ENCODE data around the gene TMEM200C.
A peak's percentile ranks its signal among the peaks of the same experiment; 100 is the strongest.
"Not testable (repeated sequence)": the region's sequence is repeated elsewhere in the genome, so short reads cannot be mapped to it uniquely, and the experiment has no call there.

The TMEM200C gene

GRCh38 chr18:5891184-5891853 lies 4.0 kb downstream of the TMEM200C start:
- no peak for DNase-seq

DNA sequence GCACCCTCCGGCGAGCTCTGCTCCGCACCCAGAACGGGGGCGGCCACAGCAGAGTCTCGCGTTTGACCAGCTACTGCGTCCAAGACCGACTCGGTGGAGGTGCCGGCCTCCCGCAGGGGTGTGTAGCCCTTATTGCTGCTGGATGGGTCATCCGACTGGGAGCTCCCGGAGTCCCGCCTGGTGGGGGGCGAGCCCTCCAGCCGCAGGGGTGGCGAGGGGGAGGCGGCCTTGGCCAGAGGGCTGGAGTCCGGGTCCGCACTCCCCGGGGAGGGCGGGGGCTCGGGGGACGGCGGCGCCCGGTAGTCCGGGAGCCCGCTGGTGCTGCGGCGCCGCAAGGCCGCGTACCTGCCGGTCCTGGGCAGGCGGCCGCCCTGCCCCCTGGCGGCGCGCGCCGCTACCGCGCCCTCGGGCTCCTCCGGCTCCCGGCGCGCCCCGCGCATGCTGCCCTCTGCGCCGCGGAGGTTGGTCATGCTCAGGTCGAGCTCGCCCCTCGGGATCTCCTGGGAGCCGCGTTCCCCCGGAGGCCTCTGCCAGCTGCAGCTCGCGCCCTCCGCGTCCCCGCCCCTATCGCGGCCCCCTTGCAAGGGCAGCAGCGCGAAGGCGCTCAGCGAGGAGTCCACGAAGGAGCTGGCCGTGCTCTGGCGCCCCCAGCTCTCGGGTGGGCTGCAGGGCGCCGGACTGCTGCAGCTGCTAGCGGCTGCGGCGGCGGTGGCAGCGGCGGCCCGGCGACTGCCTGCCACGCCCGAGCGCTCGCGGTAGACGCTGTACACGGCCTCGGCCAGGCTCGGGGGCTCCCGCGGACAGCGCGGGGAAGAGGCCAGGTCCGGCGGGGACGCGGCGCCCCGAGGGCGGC lies 4.8 kb downstream of the TMEM200C start:
- DNase-seq = no peak

DNA sequence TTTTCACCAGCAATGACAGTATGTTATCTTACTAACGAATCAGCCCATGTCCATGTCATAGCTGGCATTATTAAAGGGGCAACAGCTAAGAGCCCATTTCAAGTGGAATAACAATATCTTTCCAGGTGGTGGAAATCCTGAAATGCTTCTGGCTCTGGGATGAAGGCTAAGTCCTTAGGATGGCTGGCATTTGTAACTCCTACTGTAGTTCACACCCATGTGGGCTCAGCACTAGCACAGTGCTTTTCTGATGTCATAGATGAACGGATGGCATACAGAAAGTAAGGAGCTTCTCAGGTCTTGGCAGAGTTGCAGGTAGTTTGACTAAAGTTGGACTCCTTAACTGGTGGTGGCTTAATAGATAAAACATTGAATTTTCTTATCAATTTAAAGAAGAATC lies 10.0 kb downstream of the TMEM200C start:
- no peak for DNase-seq

DNA sequence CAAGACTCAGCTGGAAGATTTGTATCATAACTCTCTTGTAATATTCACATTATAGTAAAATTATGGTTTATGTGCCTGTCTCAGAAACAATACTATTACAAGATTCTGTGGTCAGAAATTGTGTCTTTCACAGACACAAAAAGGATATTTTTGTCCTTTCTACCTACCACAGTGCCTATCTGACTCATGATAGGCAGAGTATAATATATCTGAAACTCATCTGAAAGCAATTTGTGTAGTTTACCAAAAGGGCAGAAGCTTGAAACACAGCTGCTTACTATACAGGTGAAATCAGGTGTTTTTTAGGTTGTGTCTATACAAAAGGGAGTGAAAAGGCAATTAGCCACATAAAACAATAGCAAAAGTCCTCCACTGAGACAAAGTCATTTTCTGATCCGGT lies 10.9 kb downstream of the TMEM200C start:
- no peak for DNase-seq

DNA sequence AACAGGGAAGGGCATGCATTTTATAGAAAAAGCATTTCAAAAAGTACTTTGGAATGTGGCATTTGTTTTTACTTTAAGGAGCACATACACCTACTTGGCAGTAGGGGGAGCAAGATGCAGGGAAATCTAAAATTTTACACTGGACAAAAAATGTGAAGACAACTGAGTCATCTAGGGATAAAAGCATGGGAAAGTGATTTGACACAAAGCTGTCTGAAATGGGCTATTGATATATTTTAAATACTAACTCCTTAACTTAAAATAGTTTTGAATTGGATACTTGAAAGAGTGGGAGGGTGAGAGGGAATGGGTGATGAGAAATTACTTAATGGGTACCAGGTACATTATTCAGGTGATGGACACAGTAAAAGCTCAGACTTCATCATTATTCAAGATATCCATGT lies 15.8 kb downstream of the TMEM200C start:
- no peak for DNase-seq

GRCh38 chr18:5876891-5877290 lies 18.4 kb downstream of the TMEM200C start:
- DNase-seq = no peak

GRCh38 chr18:5874336-5874735 lies 21.0 kb downstream of the TMEM200C start:
- no peak for DNase-seq

DNA sequence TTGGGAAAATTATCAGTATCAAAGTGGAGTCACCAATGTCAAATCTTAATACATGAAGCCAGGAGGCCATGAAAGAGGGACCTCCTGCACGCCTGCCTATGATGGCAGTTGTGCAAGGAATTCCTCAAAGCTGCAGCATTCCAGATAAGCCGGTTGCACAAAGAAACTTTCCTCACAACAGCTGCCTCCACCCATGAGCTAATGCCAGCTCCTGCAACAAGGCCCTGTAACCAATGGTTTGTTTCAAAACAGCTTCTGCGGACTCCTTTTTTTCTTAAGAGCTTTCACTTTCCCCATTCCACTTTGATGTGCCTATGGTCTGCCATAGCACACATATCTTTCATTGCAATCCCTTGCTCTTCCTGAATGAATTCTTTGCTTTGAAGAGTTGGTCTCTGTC lies 22.4 kb downstream of the TMEM200C start:
- DNase-seq = no peak

GRCh38 chr18:5871426-5871825 lies 23.9 kb downstream of the TMEM200C start:
- no peak for DNase-seq

DNA sequence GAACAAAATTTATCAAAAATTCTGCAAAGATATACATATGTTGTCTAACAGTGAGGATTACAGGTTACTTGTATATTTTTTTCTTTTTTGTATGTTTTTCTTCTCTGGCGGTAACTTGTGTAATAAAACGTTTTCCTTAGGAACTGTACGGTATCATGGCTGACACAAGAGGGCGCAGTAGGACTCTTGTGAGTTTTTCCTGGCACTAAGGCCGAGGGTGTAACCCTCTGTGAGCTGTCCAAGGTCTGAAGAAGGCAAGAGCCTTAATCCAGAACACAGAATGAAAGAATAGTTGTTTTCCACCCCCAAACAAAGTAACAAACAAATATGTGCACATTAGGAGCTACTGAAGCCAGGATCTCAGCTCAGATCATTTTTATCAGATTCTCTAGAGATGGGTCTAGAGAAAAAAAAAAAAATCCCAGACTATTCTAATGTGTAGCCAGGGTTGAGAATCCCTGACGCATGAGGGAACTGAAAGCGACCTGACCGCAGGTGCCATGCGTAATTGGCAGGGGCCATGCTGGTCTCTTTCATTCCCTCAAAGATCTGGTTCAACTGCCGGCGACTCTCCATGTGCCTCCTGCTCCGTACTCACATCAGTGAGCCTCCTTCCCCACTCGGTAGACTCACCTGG lies 27.0 kb downstream of the TMEM200C start:
- DNase-seq = peak; percentile 42

- DNase-seq = no peak
Observed at GRCh38 chr18:5865521-5865920, 29.8 kb downstream of the TMEM200C start.

- DNase-seq = not testable (repeated sequence)
Observed at GRCh38 chr18:5862127-5862526, 33.2 kb downstream of the TMEM200C start.

- no peak for DNase-seq
Observed at GRCh38 chr18:5857180-5857579, 38.1 kb downstream of the TMEM200C start.

- no peak for DNase-seq
Observed at GRCh38 chr18:5853253-5853652, 42.1 kb downstream of the TMEM200C start.

DNA sequence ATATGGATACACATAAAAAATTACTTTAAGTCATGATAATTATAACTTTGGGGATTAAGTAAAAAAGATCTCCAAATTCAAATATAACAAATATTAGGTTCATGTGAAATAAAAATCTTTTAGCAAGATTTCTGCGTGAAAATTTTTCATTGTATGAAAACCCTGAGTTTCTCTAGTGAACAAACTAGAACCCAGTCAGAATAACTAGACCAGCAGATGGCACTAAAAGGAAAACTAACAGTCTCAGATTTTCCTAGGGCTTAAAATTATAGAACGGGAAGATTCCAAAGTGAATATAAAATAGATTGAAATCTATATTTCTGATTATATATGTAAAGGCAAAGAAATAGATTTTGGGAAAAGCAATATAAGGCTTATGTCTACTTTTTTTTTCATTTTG lies 43.3 kb downstream of the TMEM200C start:
- DNase-seq = no peak

GRCh38 chr18:5842653-5843052 lies 52.7 kb downstream of the TMEM200C start:
- no peak for DNase-seq

DNA sequence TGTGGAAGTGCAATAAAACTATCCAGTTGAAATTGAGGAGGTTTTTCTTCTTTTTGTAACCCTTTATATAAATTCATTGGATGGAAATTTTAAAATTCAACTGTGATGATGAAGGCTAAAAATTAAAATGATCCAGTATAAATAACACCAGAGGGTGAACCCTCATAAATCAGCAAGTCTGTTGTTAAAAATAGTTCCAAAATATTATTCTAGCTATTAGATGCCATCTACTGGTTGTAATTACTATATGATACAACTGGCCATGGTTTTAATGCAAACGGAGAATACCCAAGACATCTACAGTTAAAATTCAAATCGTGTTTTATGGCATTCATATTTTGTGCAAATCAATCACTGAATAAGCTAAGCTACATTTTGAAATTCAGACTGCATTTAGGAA lies 53.8 kb downstream of the TMEM200C start:
- no peak for DNase-seq

DNA sequence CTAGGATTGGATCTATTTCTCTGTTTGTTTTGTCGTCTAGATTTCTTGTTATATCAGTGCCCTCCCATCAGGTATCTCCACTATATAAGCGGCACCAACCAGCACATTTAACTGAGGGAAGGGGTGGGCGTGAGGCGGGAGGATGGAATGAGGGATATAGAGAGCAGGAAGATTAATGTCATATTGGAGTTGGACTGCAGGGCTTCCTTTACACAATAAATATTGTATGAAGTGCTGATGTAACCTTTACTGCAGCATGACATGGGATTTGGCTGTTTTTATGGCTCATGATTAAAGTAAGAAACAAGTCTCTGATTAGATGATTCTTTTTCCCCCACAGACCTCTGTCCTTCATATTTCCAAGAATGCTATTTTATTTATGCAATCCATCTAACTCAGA lies 54.8 kb downstream of the TMEM200C start:
- no peak for DNase-seq

DNA sequence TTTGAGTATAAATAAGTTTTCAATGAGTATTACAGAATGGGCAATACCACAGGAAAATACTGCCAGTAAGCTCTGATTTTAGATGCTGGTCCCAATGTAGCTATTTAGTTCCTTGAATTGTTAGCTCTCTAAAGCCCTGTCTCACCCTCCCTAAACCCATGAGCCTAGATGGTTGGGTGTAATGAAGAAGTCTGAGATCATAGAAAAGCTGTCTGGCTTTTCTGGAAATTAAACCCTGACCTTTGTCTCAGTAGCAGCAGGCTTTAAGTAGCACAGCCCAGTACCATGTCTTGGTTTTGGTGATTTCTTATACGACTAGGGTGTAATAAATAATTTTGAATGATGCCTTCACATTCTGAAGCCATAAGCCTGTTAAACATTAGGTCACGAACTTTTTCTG lies 55.3 kb downstream of the TMEM200C start:
- no peak for DNase-seq

DNA sequence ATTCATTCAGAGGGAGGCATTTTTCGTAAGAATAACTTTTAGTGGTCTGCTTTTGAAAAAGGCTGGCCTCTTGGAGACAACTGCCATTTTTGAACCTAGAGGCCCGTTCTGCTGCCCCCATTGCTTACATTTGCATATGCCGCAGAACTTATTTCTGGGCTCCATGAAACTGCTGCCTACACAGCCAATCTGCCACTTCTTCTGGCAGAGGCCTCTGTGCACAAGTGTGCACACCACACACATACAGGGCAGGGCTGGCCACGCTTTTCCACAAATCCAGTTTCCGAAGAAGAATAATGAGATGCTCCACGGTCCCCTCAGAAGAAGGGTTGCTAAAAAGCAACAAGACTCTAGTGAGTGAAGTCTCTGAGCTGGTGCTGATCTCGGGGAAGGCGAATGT lies 56.2 kb downstream of the TMEM200C start:
- DNase-seq = no peak

Data from NCI-H2107 (cell line).